Ishikawa (cell line): ENCODE results near the gene ZNF281.

Source experiments
- CEBPB ChIP-seq: IDR thresholded peaks from 2 replicates; pipeline ENCODE4 v1.6.1; 2012
- EGR1 ChIP-seq: IDR thresholded peaks from 2 replicates; pipeline ENCODE4 v1.6.1; 2012
- EP300 ChIP-seq: IDR thresholded peaks from 2 replicates; pipeline ENCODE4 v1.6.1; 2012; ENCODE audit warnings: borderline replicate concordance
- FOXM1 ChIP-seq: IDR thresholded peaks from 2 replicates; pipeline ENCODE4 v1.6.1; 2012; ENCODE audit warnings: low read depth, borderline replicate concordance
- MAX ChIP-seq: IDR thresholded peaks from 2 replicates; pipeline ENCODE4 v1.6.1; 2012
- NFIC ChIP-seq: IDR thresholded peaks from 2 replicates; pipeline ENCODE4 v1.6.1; 2012
- RAD21 ChIP-seq: IDR thresholded peaks from 2 replicates; pipeline ENCODE4 v1.6.1; 2012; ENCODE audit warnings: low read depth
- REST ChIP-seq: IDR thresholded peaks from 2 replicates; pipeline ENCODE4 v1.6.1; 2012; ENCODE audit warnings: low read depth, mild to moderate bottlenecking
- TCF12 ChIP-seq: IDR thresholded peaks from 2 replicates; pipeline ENCODE4 v1.6.1; 2012; ENCODE audit warnings: low read depth
- ZBTB7A ChIP-seq: IDR thresholded peaks from 2 replicates; pipeline ENCODE4 v1.6.1; 2012; ENCODE audit warnings: low read depth

- no peak for TF ChIP-seq EP300
- no peak for TF ChIP-seq RAD21
- no peak for TF ChIP-seq CEBPB
- TF ChIP-seq MAX, result no peak
- TF ChIP-seq ZBTB7A, result no peak
- TF ChIP-seq FOXM1, result no peak
- TF ChIP-seq EGR1, result no peak
- no peak for TF ChIP-seq TCF12
- no peak for TF ChIP-seq REST
- TF ChIP-seq NFIC, result no peak
These were observed 27.8 kb upstream of the ZNF281 start for GRCh38 chr1:200437556-200438203.
